ENCODE data around the gene TTLL10. TPM values are rescaled to one million over a fixed set of nuclear protein-coding genes. Genes with fewer than 3 reads are reported as not detected.

TTLL10 gene
- total RNA-seq, 1 experiment from 2014 or later = 0.29 TPM

GRCh38 chr1:1200876-1201810 lies 27.5 kb downstream of the TTLL10 start:
- no peaks in the 10 kb centered on the region for H3K4me1 ChIP-seq
- POLR2A ChIA-PET = interaction anchor here (0.7 kb wide), 1 partner anchor 76 kb away, joined by 3 read pairs; no protein-coding TSS in a partner anchor

GRCh38 chr1:1202831-1203560 lies 29.3 kb downstream of the TTLL10 start:
- Mint-ChIP-seq H3K36me3 (ENCODE audit: insufficient read depth, unreplicated experiment) (no peaks in the 10 kb centered on the region), H3K27me3 (ENCODE audit: insufficient read depth, unreplicated experiment) (no peaks in the 10 kb centered on the region), H3K4me1 (ENCODE audit: low read depth, unreplicated experiment) (no peaks in the 10 kb centered on the region), H3K9me3 (ENCODE audit: unreplicated experiment) (no peaks in the 10 kb centered on the region), H3K4me3 (ENCODE audit: unreplicated experiment) (no peak overlapping the region), H3K27ac (ENCODE audit: unreplicated experiment) (no peak overlapping the region)
- no peak for TF ChIP-seq CTCF (IDR thresholded peaks at IDR 0.05; ENCODE audit: insufficient read depth in 1 of 2, low read depth in 1 of 2, low read length in 1 of 2, severe bottlenecking in 1 of 2, unreplicated experiment in 1 of 2)
- Histone ChIP-seq H3K9me3 (no peaks in the 10 kb centered on the region), H3K27me3 (replicated peaks; ENCODE audit: control insufficient read depth, insufficient read depth, low read length) (no peaks in the 10 kb centered on the region), H3K36me3 (ENCODE audit: control insufficient read depth, insufficient read depth, low read length) (no peaks in the 10 kb centered on the region), H3K4me3 (ENCODE audit: low read depth, low read length) (no peak overlapping the region), H3K4me1 (no peaks in the 10 kb centered on the region)
- DNase-seq = no peak
- POLR2A ChIA-PET = no interaction called here
- BruUV-seq (replicated peaks) = no TSS peak
- intact Hi-C loops (cut with micrococcal nuclease; ENCODE audit: unreplicated experiment) = no loop called here
- CTCF ChIA-PET = no interaction called here

More at GRCh38 chr1:1200876-1201810, 27.5 kb downstream of the TTLL10 start:
- peak overlapping the region; percentile 35 for H3K4me3 Mint-ChIP-seq (ENCODE audit: unreplicated experiment)
- TF ChIP-seq CTCF (IDR thresholded peaks at IDR 0.05; ENCODE audit: insufficient read depth in 1 of 2, low read depth in 1 of 2, low read length in 1 of 2, severe bottlenecking in 1 of 2, unreplicated experiment in 1 of 2) = no peak
- no peaks in the 10 kb centered on the region for H3K9me3 Mint-ChIP-seq (ENCODE audit: unreplicated experiment)
- H3K27me3 ChIP-seq (replicated peaks; ENCODE audit: control insufficient read depth, insufficient read depth, low read length) = no peaks in the 10 kb centered on the region
- intact Hi-C loops (cut with micrococcal nuclease; ENCODE audit: unreplicated experiment) = no loop called here
- no TSS peak for BruUV-seq (replicated peaks)
- H3K4me1 Mint-ChIP-seq (ENCODE audit: low read depth, unreplicated experiment) = no peaks in the 10 kb centered on the region
- no peak overlapping the region for H3K27ac Mint-ChIP-seq (ENCODE audit: unreplicated experiment)
- H3K36me3 ChIP-seq (ENCODE audit: control insufficient read depth, insufficient read depth, low read length) = no peaks in the 10 kb centered on the region
- CTCF ChIA-PET = no interaction called here
- no peaks in the 10 kb centered on the region for H3K9me3 ChIP-seq
- DNase-seq = peak in 1 of 2 experiments; percentile 63
- H3K36me3 Mint-ChIP-seq (ENCODE audit: insufficient read depth, unreplicated experiment) = no peaks in the 10 kb centered on the region
- H3K27me3 Mint-ChIP-seq (ENCODE audit: insufficient read depth, unreplicated experiment) = no peaks in the 10 kb centered on the region
- H3K4me3 ChIP-seq (ENCODE audit: low read depth, low read length) = peak overlapping the region; percentile 39

- no peaks in the 10 kb centered on the region for H3K36me3 ChIP-seq (ENCODE audit: control insufficient read depth, insufficient read depth, low read length)
- no TSS peak for BruUV-seq (replicated peaks)
- intact Hi-C loops (cut with micrococcal nuclease; ENCODE audit: unreplicated experiment) = no loop called here
- Mint-ChIP-seq H3K9me3 (ENCODE audit: unreplicated experiment) (no peaks in the 10 kb centered on the region), H3K4me3 (ENCODE audit: unreplicated experiment) (no peak overlapping the region), H3K27me3 (ENCODE audit: insufficient read depth, unreplicated experiment) (no peaks in the 10 kb centered on the region), H3K4me1 (ENCODE audit: low read depth, unreplicated experiment) (no peaks in the 10 kb centered on the region), H3K36me3 (ENCODE audit: insufficient read depth, unreplicated experiment) (no peaks in the 10 kb centered on the region), H3K27ac (ENCODE audit: unreplicated experiment) (no peak overlapping the region)
- no peak overlapping the region for H3K4me3 ChIP-seq (ENCODE audit: low read depth, low read length)
- no peak for DNase-seq
- no peak for TF ChIP-seq CTCF (IDR thresholded peaks at IDR 0.05; ENCODE audit: insufficient read depth in 1 of 2, low read depth in 1 of 2, low read length in 1 of 2, severe bottlenecking in 1 of 2, unreplicated experiment in 1 of 2)
- H3K27me3 ChIP-seq (replicated peaks; ENCODE audit: control insufficient read depth, insufficient read depth, low read length) = no peaks in the 10 kb centered on the region
- no peaks in the 10 kb centered on the region for H3K4me1 ChIP-seq
- CTCF ChIA-PET = no interaction called here
- POLR2A ChIA-PET = no interaction called here
- H3K9me3 ChIP-seq = no peaks in the 10 kb centered on the region
Measured at GRCh38 chr1:1203561-1204424, 30.1 kb downstream of the TTLL10 start.

Data from Caco-2 (cell line).